ENCODE measurements around the gene USB1. TPM values are rescaled to one million over a fixed set of nuclear protein-coding genes. Genes with fewer than 3 reads are reported as not detected.
A peak's percentile ranks its signal among the peaks of the same experiment; 100 is the strongest.

USB1 gene
- total and polyA plus RNA-seq, 5 donors from 2014 or later: 29.3 to 46.8 (median 35.7) TPM

DNA sequence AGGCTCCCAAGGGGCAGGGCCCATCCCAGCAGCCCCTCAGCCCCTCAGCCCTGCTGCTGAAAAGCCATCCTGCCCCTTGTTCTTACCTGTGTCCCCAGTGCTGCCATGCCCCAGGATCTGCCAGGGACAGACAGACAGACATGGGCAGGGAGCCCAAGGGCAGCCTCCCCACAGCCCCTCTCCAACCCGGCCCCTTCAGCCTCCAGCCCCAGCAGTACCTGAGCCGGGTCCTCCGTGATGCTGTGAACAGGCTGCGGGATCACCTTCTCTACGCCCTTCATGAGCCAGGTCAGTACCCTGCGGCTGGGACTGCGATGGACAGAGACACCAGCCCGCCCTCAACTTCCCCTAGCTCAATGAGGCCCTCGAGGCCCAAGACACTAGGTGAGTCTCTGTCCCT lies 38.5 kb upstream of the USB1 start:
- Histone ChIP-seq H3K27me3 (ENCODE audit: control insufficient read depth, insufficient read depth, low read length) (no peaks in the 10 kb centered on the region), H3K4me1 (ENCODE audit: control insufficient read depth, insufficient read depth, low read length, poor library complexity, severe bottlenecking) (no peaks in the 10 kb centered on the region), H3K36me3 (ENCODE audit: control insufficient read depth, insufficient read depth, low read length) (no peaks in the 10 kb centered on the region), H3K4me3 (ENCODE audit: low read depth, low read length) (no peak overlapping the region), H3K9me3 (ENCODE audit: control insufficient read depth in 2 of 2, low read length in 2 of 2) (no peaks in the 10 kb centered on the region), H3K27ac (ENCODE audit: insufficient read depth, low read length, poor library complexity, severe bottlenecking) (no peak overlapping the region)
- DNase-seq: no peak
- no peak overlapping the region for H3K4me3 Mint-ChIP-seq
- peaks cover 10% of the 10 kb centered on the region for H3K27me3 Mint-ChIP-seq
- H3K9me3 Mint-ChIP-seq: no peaks in the 10 kb centered on the region
- H3K27ac Mint-ChIP-seq: peak overlapping the region in 1 of 3 donors; percentile 36
- no peak for ATAC-seq (ENCODE audit: low read depth in 2 of 2)
- no peaks in the 10 kb centered on the region for H3K36me3 Mint-ChIP-seq
- H3K4me1 Mint-ChIP-seq: no peaks in the 10 kb centered on the region

DNA sequence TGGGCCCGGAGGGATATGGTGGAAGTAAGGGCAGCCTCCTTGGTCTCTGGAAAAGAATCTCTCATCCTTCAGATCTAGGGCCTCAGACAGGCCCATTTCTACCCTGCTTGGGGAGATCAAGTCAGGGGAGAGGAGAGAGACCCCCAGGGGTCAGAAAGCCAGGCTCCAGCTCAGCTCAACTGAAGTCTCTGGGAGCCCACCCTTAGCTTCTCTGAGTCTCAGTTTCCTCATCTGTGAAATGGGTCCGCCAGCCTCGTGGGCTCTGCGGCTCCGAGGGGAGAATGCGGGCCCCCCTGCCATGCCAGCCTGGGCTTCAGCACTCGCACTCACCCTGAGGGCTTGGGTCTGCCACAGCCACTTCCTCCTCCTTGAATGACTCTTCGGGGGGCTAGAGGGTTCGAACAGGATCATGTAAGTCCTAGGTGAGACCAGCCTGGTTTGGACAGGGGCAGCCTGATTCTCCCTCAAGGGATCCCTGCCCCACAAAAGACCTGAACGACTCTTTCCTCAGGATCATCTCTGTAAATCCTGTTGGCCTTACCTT lies 37.0 kb upstream of the USB1 start:
- no peak overlapping the region for H3K4me3 Mint-ChIP-seq
- ATAC-seq (ENCODE audit: low read depth in 2 of 2) (no peak), DNase-seq (no peak)

DNA sequence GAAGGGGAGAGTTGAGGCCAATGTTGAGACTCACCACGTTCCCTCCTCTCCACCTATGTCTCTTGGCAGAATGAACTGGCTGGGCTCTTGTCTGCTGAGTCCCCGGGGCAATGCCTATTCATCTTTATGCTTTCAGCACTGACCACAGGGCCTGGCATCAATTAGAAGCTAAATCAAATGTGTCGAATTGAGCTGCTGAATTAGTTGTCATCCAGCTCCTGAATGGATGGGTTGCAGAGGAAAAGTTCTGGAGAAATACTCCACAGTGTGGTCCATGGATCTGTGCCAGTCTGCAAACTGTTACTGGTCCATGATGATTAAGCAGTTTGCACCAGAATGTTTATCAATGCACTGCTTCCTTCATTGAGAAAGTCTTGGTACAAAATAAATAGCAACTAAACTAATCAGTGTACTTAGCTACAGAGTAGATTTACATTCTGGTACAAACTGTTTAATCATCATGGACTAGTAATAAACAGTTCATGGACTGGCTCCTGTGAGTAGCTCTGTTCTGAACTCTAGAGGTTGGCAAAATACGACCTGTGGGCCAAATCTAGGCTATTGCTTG lies 34.9 kb upstream of the USB1 start:
- no peak overlapping the region for H3K4me3 Mint-ChIP-seq
- no peaks in the 10 kb centered on the region for H3K9me3 Mint-ChIP-seq
- peaks cover 4% of the 10 kb centered on the region for H3K27me3 Mint-ChIP-seq
- H3K27me3 ChIP-seq (ENCODE audit: control insufficient read depth, insufficient read depth, low read length): no peaks in the 10 kb centered on the region
- H3K4me3 ChIP-seq (ENCODE audit: low read depth, low read length): no peak overlapping the region
- H3K4me1 Mint-ChIP-seq: no peaks in the 10 kb centered on the region
- H3K36me3 ChIP-seq (ENCODE audit: control insufficient read depth, insufficient read depth, low read length): no peaks in the 10 kb centered on the region
- no peaks in the 10 kb centered on the region for H3K36me3 Mint-ChIP-seq
- H3K27ac Mint-ChIP-seq: no peak overlapping the region
- H3K4me1 ChIP-seq (ENCODE audit: control insufficient read depth, insufficient read depth, low read length, poor library complexity, severe bottlenecking): no peaks in the 10 kb centered on the region
- no peak overlapping the region for H3K27ac ChIP-seq (ENCODE audit: insufficient read depth, low read length, poor library complexity, severe bottlenecking)
- no peak for ATAC-seq (ENCODE audit: low read depth in 2 of 2)
- no peaks in the 10 kb centered on the region for H3K9me3 ChIP-seq (ENCODE audit: control insufficient read depth in 2 of 2, low read length in 2 of 2)
- DNase-seq: no peak

More for the DNA sequence above, 37.0 kb upstream of the USB1 start:
- no peak overlapping the region for H3K4me3 ChIP-seq (ENCODE audit: low read depth, low read length)
- no peak overlapping the region for H3K27ac ChIP-seq (ENCODE audit: insufficient read depth, low read length, poor library complexity, severe bottlenecking)
- no peaks in the 10 kb centered on the region for H3K4me1 ChIP-seq (ENCODE audit: control insufficient read depth, insufficient read depth, low read length, poor library complexity, severe bottlenecking)
- Mint-ChIP-seq H3K9me3 (no peaks in the 10 kb centered on the region), H3K27ac (no peak overlapping the region), H3K4me1 (no peaks in the 10 kb centered on the region), H3K36me3 (no peaks in the 10 kb centered on the region), H3K27me3 (peaks cover 6% of the 10 kb centered on the region)
- no peaks in the 10 kb centered on the region for H3K9me3 ChIP-seq (ENCODE audit: control insufficient read depth in 2 of 2, low read length in 2 of 2)
- no peaks in the 10 kb centered on the region for H3K27me3 ChIP-seq (ENCODE audit: control insufficient read depth, insufficient read depth, low read length)
- H3K36me3 ChIP-seq (ENCODE audit: control insufficient read depth, insufficient read depth, low read length): no peaks in the 10 kb centered on the region

DNA sequence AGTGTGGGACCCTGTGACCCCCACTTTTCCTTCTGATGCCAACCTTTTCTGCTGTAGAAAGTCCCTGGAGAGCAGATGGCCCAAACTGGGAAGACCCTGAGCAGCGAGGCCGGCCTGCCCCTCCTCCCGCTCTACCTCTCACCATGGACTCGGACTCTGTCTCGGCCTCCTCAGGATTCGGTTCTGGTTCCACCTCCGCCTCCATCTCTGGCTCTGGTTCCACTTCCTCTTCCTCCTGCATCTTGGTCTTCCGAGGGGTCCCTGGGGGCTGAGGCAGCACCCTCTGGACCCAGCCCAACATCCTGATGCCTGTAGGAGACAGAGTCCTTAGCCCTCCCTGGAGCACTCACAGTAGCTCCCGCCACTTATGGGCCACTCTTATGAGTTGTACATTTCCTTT lies 34.2 kb upstream of the USB1 start:
- H3K4me3 Mint-ChIP-seq: no peak overlapping the region
- no peaks in the 10 kb centered on the region for H3K9me3 Mint-ChIP-seq
- Histone ChIP-seq H3K27ac (ENCODE audit: insufficient read depth, low read length, poor library complexity, severe bottlenecking) (no peak overlapping the region), H3K9me3 (ENCODE audit: control insufficient read depth in 2 of 2, low read length in 2 of 2) (no peaks in the 10 kb centered on the region), H3K36me3 (ENCODE audit: control insufficient read depth, insufficient read depth, low read length) (no peaks in the 10 kb centered on the region), H3K27me3 (ENCODE audit: control insufficient read depth, insufficient read depth, low read length) (no peaks in the 10 kb centered on the region), H3K4me3 (ENCODE audit: low read depth, low read length) (no peak overlapping the region), H3K4me1 (ENCODE audit: control insufficient read depth, insufficient read depth, low read length, poor library complexity, severe bottlenecking) (no peaks in the 10 kb centered on the region)
- no peak overlapping the region for H3K27ac Mint-ChIP-seq
- DNase-seq (no peak), ATAC-seq (ENCODE audit: low read depth in 2 of 2) (no peak)
- no peaks in the 10 kb centered on the region for H3K4me1 Mint-ChIP-seq
- H3K36me3 Mint-ChIP-seq: no peaks in the 10 kb centered on the region
- peaks cover 4% of the 10 kb centered on the region for H3K27me3 Mint-ChIP-seq

DNA sequence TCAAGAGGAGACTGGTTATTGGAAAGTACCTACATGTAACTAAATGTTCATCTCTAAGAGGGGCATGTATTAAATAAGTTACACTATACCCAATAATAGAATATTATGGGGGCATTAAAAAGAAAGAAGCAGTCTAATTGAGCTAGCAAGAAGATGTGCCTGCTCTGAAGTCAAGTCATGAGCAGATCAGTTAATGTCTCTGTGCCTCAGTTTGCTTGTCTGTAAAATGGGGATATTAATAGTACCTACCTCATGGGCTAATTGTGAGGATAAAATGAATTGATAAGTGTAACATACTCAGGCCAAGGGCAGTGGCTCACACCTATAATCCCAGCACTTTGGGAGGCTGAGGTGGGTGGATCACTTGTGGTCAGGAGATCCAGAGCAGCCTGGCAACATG lies 33.3 kb upstream of the USB1 start:
- Histone ChIP-seq H3K4me3 (ENCODE audit: low read depth, low read length) (no peak overlapping the region), H3K4me1 (ENCODE audit: control insufficient read depth, insufficient read depth, low read length, poor library complexity, severe bottlenecking) (no peaks in the 10 kb centered on the region), H3K9me3 (ENCODE audit: control insufficient read depth in 2 of 2, low read length in 2 of 2) (no peaks in the 10 kb centered on the region), H3K27me3 (ENCODE audit: control insufficient read depth, insufficient read depth, low read length) (no peaks in the 10 kb centered on the region), H3K27ac (ENCODE audit: insufficient read depth, low read length, poor library complexity, severe bottlenecking) (no peak overlapping the region), H3K36me3 (ENCODE audit: control insufficient read depth, insufficient read depth, low read length) (no peaks in the 10 kb centered on the region)
- Mint-ChIP-seq H3K4me1 (no peaks in the 10 kb centered on the region), H3K9me3 (no peaks in the 10 kb centered on the region), H3K4me3 (no peak overlapping the region), H3K27me3 (peaks cover 4% of the 10 kb centered on the region), H3K36me3 (no peaks in the 10 kb centered on the region), H3K27ac (no peak overlapping the region)
- ATAC-seq (ENCODE audit: low read depth in 2 of 2) (no peak), DNase-seq (no peak)

DNA sequence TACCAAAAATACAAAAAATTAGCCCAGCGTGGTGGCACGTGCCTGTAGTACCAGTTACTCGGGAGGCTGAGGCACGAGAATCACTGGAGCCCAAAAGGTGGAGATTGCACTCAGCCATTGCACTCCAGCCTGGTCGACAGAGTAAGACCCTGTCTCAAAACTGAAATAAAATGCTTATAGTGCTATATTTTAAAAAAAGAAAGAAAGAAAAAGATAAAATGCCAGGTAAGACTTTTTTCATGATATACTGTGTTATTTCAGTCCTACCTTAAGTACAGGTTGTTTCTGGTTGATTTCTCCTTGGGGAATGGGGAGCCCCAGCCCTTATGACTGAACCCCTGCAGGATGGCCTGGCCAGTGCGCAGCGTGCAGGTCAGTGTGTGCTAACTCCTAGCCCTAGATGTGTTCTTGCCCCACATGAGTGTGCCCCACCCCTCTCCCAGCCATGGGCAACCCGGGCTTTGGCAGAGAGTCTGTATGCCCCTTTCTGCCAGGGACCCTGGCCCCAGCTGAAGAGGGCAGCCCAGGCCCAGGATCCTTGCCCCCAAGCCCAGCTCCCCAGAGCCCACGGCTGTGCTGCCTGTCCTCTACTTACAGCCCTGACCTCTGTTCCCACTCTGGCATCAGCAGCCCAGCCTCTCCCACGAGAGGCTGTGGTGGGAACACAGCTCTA lies 31.6 kb upstream of the USB1 start:
- H3K27ac Mint-ChIP-seq: no peak overlapping the region
- no peaks in the 10 kb centered on the region for H3K4me1 Mint-ChIP-seq
- no peak overlapping the region for H3K4me3 ChIP-seq (ENCODE audit: low read depth, low read length)
- DNase-seq (no peak), ATAC-seq (ENCODE audit: low read depth in 2 of 2) (no peak)
- H3K27ac ChIP-seq (ENCODE audit: insufficient read depth, low read length, poor library complexity, severe bottlenecking): no peak overlapping the region
- no peaks in the 10 kb centered on the region for H3K9me3 ChIP-seq (ENCODE audit: control insufficient read depth in 2 of 2, low read length in 2 of 2)
- no peaks in the 10 kb centered on the region for H3K36me3 ChIP-seq (ENCODE audit: control insufficient read depth, insufficient read depth, low read length)
- H3K27me3 Mint-ChIP-seq: peaks cover 4% of the 10 kb centered on the region
- no peaks in the 10 kb centered on the region for H3K36me3 Mint-ChIP-seq
- no peak overlapping the region for H3K4me3 Mint-ChIP-seq
- no peaks in the 10 kb centered on the region for H3K4me1 ChIP-seq (ENCODE audit: control insufficient read depth, insufficient read depth, low read length, poor library complexity, severe bottlenecking)
- H3K9me3 Mint-ChIP-seq: no peaks in the 10 kb centered on the region
- H3K27me3 ChIP-seq (ENCODE audit: control insufficient read depth, insufficient read depth, low read length): no peaks in the 10 kb centered on the region

DNA sequence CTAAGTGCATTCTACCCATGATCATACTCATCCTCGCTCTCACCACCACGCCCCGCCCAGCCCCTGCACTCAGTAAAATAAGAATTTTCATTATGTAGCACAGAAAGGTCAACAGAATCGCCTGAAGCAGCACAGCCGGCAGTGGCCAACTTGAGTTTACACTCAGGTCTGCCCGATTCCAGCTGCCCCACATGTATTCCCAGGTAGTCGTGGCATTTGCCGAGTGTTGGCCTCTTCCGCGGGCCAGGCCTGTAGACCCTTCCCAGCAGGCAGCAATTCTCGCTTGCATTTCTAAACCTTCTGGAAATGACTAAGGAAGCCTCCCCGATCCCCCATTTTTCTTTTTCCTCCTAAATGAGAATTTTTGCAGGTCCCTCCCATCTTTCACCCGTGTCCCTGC lies 30.9 kb upstream of the USB1 start:
- Mint-ChIP-seq H3K27ac (no peak overlapping the region), H3K9me3 (no peaks in the 10 kb centered on the region), H3K4me1 (no peaks in the 10 kb centered on the region), H3K36me3 (no peaks in the 10 kb centered on the region), H3K4me3 (no peak overlapping the region), H3K27me3 (peaks cover 4% of the 10 kb centered on the region)
- H3K9me3 ChIP-seq (ENCODE audit: control insufficient read depth in 2 of 2, low read length in 2 of 2): no peaks in the 10 kb centered on the region
- H3K27me3 ChIP-seq (ENCODE audit: control insufficient read depth, insufficient read depth, low read length): no peaks in the 10 kb centered on the region
- no peaks in the 10 kb centered on the region for H3K4me1 ChIP-seq (ENCODE audit: control insufficient read depth, insufficient read depth, low read length, poor library complexity, severe bottlenecking)
- ATAC-seq (ENCODE audit: low read depth in 2 of 2) (no peak), DNase-seq (no peak)
- no peaks in the 10 kb centered on the region for H3K36me3 ChIP-seq (ENCODE audit: control insufficient read depth, insufficient read depth, low read length)
- no peak overlapping the region for H3K4me3 ChIP-seq (ENCODE audit: low read depth, low read length)
- H3K27ac ChIP-seq (ENCODE audit: insufficient read depth, low read length, poor library complexity, severe bottlenecking): no peak overlapping the region

DNA sequence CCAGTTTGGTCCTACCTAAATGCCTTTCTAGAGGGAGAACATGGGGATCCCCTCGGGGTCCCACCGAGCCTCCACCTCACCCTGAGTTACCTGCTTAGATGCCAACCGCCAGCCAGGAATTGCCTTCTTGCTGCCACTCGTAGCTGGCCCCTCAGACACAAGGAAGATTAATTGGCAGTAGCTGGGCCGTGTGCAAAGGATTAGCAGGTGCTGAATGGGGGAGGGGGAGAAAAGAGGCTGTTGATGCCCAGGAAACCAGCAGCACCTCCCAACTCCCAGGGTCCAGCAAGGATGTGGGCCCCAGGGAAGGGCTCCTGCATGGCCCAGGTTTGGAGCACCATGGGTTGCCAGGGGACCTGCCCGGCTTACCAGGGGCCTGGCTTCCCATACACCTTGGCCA lies 30.2 kb upstream of the USB1 start, which contains the start of gene CNGB1:
CNGB1 (minus strand) TSS at position 159 of the 400 bp plus-strand sequence. CDS start 3,842 bp downstream, outside the sequence.
- no peaks in the 10 kb centered on the region for H3K9me3 ChIP-seq (ENCODE audit: control insufficient read depth in 2 of 2, low read length in 2 of 2)
- no peak within 1 kb of the TSS for H3K27ac Mint-ChIP-seq
- no peaks in the 10 kb centered on the region for H3K4me1 Mint-ChIP-seq

More for the DNA sequence above, 30.2 kb upstream of the USB1 start, which contains the start of gene CNGB1:
- no peaks in the 10 kb centered on the region for H3K9me3 Mint-ChIP-seq
- no peaks in the 10 kb centered on the region for H3K36me3 ChIP-seq (ENCODE audit: control insufficient read depth, insufficient read depth, low read length)
- no peak within 1 kb of the TSS for H3K27ac ChIP-seq (ENCODE audit: insufficient read depth, low read length, poor library complexity, severe bottlenecking)
- no peak within 1 kb of the TSS for H3K4me3 ChIP-seq (ENCODE audit: low read depth, low read length)
- no peak within 1 kb of the TSS for H3K4me3 Mint-ChIP-seq
- peaks cover 4% of the 10 kb centered on the region for H3K27me3 Mint-ChIP-seq
- H3K4me1 ChIP-seq (ENCODE audit: control insufficient read depth, insufficient read depth, low read length, poor library complexity, severe bottlenecking): no peaks in the 10 kb centered on the region
- DNase-seq (no peak), ATAC-seq (ENCODE audit: low read depth in 2 of 2) (no peak)
- no peaks in the 10 kb centered on the region for H3K36me3 Mint-ChIP-seq
- no peaks in the 10 kb centered on the region for H3K27me3 ChIP-seq (ENCODE audit: control insufficient read depth, insufficient read depth, low read length)
